Endothelial cell of umbilical vein (primary cell): Measurements from ENCODE around the gene SRPK1. TPM values are rescaled to one million over a fixed set of nuclear protein-coding genes. Genes with fewer than 3 reads are reported as not detected.

ENCODE experiments used
- BruUV-seq: library from RNA; stranded (reverse); fragments of 400-500 nt; replicated peaks from 2 replicates; lab custom pipeline; 2021; lab: Mats Ljungman, UMichigan
- CTCF ChIA-PET: fragments of 300-600, 350-600 bp; sonication (Branson Sonifier 250); formaldehyde crosslinking; loops from one replicate; lab custom pipeline; 2021; ENCODE audit warnings: antibody characterized with exemption, inconsistent platforms; lab: Charles Lee
- POLR2A ChIA-PET: fragments of 300-600, 350-600 bp; sonication (Branson Sonifier 250); formaldehyde crosslinking; loops from one replicate; lab custom pipeline; 2021; ENCODE audit warnings: antibody characterized with exemption, inconsistent platforms; lab: Charles Lee
- DNase-seq: peaks from one replicate; pipeline ENCODE4 v3.0.0-alpha.2; 2011; ENCODE audit warnings: low read depth, low spot score
- FAIRE-seq: peaks from 2 replicates; lab custom pipeline; 2011; peaks lifted over from hg19 to GRCh38; lab: Jason Lieb, UNC
- H2AFZ ChIP-seq: 2 replicates; pipeline ENCODE4 v1.6.0; 2012; ENCODE audit warnings: low read depth, low read length, control low read depth, inconsistent platforms
- H3K27ac ChIP-seq: 2 replicates; pipeline ENCODE4 v1.5.1; 2011; ENCODE audit warnings: low read depth, mild to moderate bottlenecking, control low read depth, low read length, moderate library complexity; ENCODE audit not compliant: insufficient read depth
- H3K27me3 ChIP-seq, 2 experiments: 2 replicates each; pipeline versions ENCODE4 v1.6.0 to v1.6.1; 2011; ENCODE audit warnings: low read length in 2 of 2, mixed read lengths in 1 of 2; ENCODE audit not compliant: control insufficient read depth in 2 of 2, insufficient read depth in 2 of 2
- H3K36me3 ChIP-seq, 2 experiments: 2 replicates in 1 of 2; 3 replicates in 1 of 2; pipeline ENCODE4 v1.5.1; 2011; ENCODE audit warnings: low read length in 2 of 2, mild to moderate bottlenecking in 1 of 2, moderate library complexity in 1 of 2; ENCODE audit not compliant: control insufficient read depth in 2 of 2, insufficient read depth in 2 of 2; ENCODE audit errors: extremely low read depth in 1 of 2
- H3K4me1 ChIP-seq: 3 replicates; pipeline ENCODE4 v1.5.1; 2011; ENCODE audit warnings: mild to moderate bottlenecking, low read length; ENCODE audit not compliant: control insufficient read depth, insufficient read depth; ENCODE audit errors: extremely low read depth
- H3K4me2 ChIP-seq: 2 replicates; pipeline ENCODE4 v1.6.1; 2011; ENCODE audit warnings: low read length, control low read depth, mixed read lengths; ENCODE audit not compliant: insufficient read depth
- H3K4me3 ChIP-seq, 3 experiments: fragments of 200-600 bp in 1 of 3; sonication (generic), shearing (Covaris generic) in 1 of 3; replicated peaks in 1 of 3; 2 replicates each; pipeline ENCODE4 v1.5.1; 2011 to 2016; ENCODE audit warnings: control low read depth in 3 of 3, low read length in 3 of 3, mild to moderate bottlenecking in 2 of 3, inconsistent platforms in 1 of 3, low read depth in 1 of 3, moderate library complexity in 1 of 3; ENCODE audit not compliant: insufficient read depth in 1 of 3
- H3K79me2 ChIP-seq: 2 replicates; pipeline ENCODE4 v1.6.0; 2012; ENCODE audit warnings: low read length, inconsistent platforms; ENCODE audit not compliant: control insufficient read depth, insufficient read depth
- H3K9ac ChIP-seq: replicated peaks from 2 replicates; pipeline ENCODE3; 2011; ENCODE audit warnings: low read length, control low read depth; ENCODE audit not compliant: insufficient read depth; ENCODE audit errors: extremely low read depth
- H3K9me1 ChIP-seq: replicated peaks from 3 replicates; pipeline ENCODE4 v1.6.0; 2011; ENCODE audit warnings: mild to moderate bottlenecking, low read length; ENCODE audit not compliant: control insufficient read depth, insufficient read depth; ENCODE audit errors: extremely low read depth
- H3K9me3 ChIP-seq: replicated peaks from 2 replicates; pipeline ENCODE4 v1.5.1; 2012; ENCODE audit warnings: low read length, inconsistent platforms; ENCODE audit not compliant: control insufficient read depth, insufficient read depth
- H4K20me1 ChIP-seq: replicated peaks from 2 replicates; pipeline ENCODE3; 2011; ENCODE audit warnings: mild to moderate bottlenecking, low read length; ENCODE audit not compliant: control insufficient read depth, insufficient read depth; ENCODE audit errors: extremely low read depth
- CTCF ChIP-seq, 2 donors: IDR thresholded peaks; 1 replicate in 1 of 2; 2 replicates in 1 of 2; pipeline ENCODE4 v1.5.1; 2011; ENCODE audit warnings: low read length in 2 of 2, mild to moderate bottlenecking in 2 of 2, moderate library complexity in 2 of 2, control low read depth in 1 of 2, inconsistent platforms in 1 of 2, low read depth in 1 of 2; ENCODE audit not compliant: insufficient read depth in 1 of 2; ENCODE audit errors: extremely low read depth in 1 of 2
- EZH2 ChIP-seq: IDR thresholded peaks from 2 replicates; pipeline ENCODE4 v1.6.1; 2012; ENCODE audit warnings: borderline replicate concordance, low read depth, mild to moderate bottlenecking, moderate library complexity, low read length, inconsistent platforms; ENCODE audit not compliant: severe bottlenecking
- FOS ChIP-seq: IDR thresholded peaks from 2 replicates; pipeline ENCODE4 v1.6.1; 2011; ENCODE audit warnings: mild to moderate bottlenecking, low read length, moderate library complexity, borderline replicate concordance; ENCODE audit not compliant: insufficient read depth
- GATA2 ChIP-seq: IDR thresholded peaks from 2 replicates; pipeline ENCODE4 v1.7.0; 2011; ENCODE audit warnings: low read depth, mild to moderate bottlenecking, moderate library complexity, mixed read lengths, low read length; ENCODE audit not compliant: insufficient read length, insufficient read depth
- JUN ChIP-seq: IDR thresholded peaks from 2 replicates; pipeline ENCODE4 v1.6.1; 2011; ENCODE audit warnings: borderline replicate concordance, low read depth; ENCODE audit not compliant: insufficient read length, insufficient read depth
- MAX ChIP-seq: IDR thresholded peaks from 2 replicates; pipeline ENCODE4 v1.6.1; 2011; ENCODE audit not compliant: insufficient read depth, insufficient read length
- MYC ChIP-seq: IDR thresholded peaks from one replicate; pipeline ENCODE4 v1.6.1; 2011; ENCODE audit warnings: mild to moderate bottlenecking, low read depth, low read length
- POLR2A ChIP-seq: IDR thresholded peaks from 2 replicates; pipeline ENCODE4 v1.6.1; 2012; ENCODE audit warnings: low read depth, mild to moderate bottlenecking, control low read depth, low read length
- POLR2AphosphoS5 ChIP-seq: IDR thresholded peaks from 2 replicates; pipeline ENCODE4 v1.6.1; 2012; ENCODE audit warnings: low read depth, mild to moderate bottlenecking, control low read depth, low read length, moderate library complexity; ENCODE audit not compliant: insufficient read depth
- dilution Hi-C: fragments of 300-500 bp; cut with MboI; formaldehyde crosslinking; loops from one replicate; pipeline ENCODE4 v1.15.0; 2019; ENCODE audit warnings: low sequenced_read_pairs; ENCODE audit not compliant: extremely low pct_ligation_motif_present
- intact Hi-C: fragments of 100-400 bp; cut with micrococcal nuclease; formaldehyde crosslinking; loops from one replicate; pipeline ENCODE4 v1.10.0; 2022
- polyA plus RNA-seq, 4 experiments: library from polyadenylated mRNA; depleted of rRNA in 3 of 4; stranded (reverse) in 3 of 4; unstranded in 1 of 4; fragments of >200 nt; gene quantifications; 2 replicates each; pipeline versions ENCODE4 v1.2.1 to v1.2.3, GENCODE V29; 2011 to 2012; ENCODE audit warnings: missing spikeins in 1 of 4
- total RNA-seq: library from RNA; stranded (reverse); gene quantifications from 2 replicates; pipeline ENCODE4 v1.2.3, GENCODE V29; 2021

SRPK1 gene
- total and polyA plus RNA-seq, 2 donors (not counting 3 experiments of a cell fraction or from before 2014, with no cell fraction given), result 18.9 to 72.7 TPM

GRCh38 chr6:35897486-35897885, 23.4 kb downstream of the SRPK1 start:
- Histone ChIP-seq H3K27me3 (no peaks in the 10 kb centered on the region), H3K4me2 (no peak overlapping the region), H3K27ac (no peak overlapping the region), H3K4me3 (no peak overlapping the region), H3K36me3 (no peaks in the 10 kb centered on the region), H3K79me2 (peaks cover 86% of the 10 kb centered on the region), H3K9me1 (no peaks in the 10 kb centered on the region), H3K4me1 (no peaks in the 10 kb centered on the region), H3K9ac (no peak overlapping the region), H4K20me1 (no peaks in the 10 kb centered on the region), H2AFZ (no peak overlapping the region), H3K9me3 (no peaks in the 10 kb centered on the region)
- BruUV-seq, result no TSS peak
- FAIRE-seq, result no peak
- CTCF ChIA-PET, result no interaction called here
- intact Hi-C loops, result no loop called here
- no peak for DNase-seq
- TF ChIP-seq POLR2AphosphoS5 (no peak), MAX (no peak), FOS (no peak), GATA2 (no peak), CTCF (IDR thresholded peaks at IDR 0.05; ENCODE audit: extremely low read depth in 1 of 2, insufficient read depth in 1 of 2, low read depth in 1 of 2, low read length in 2 of 2) (no peak), EZH2 (no peak), POLR2A (no peak), MYC (no peak), JUN (no peak)
- dilution Hi-C loops, result no loop called here
- POLR2A ChIA-PET, result no interaction called here
